ENCODE data around the gene LIN28A. TPM values are rescaled to one million over a fixed set of nuclear protein-coding genes. Genes with fewer than 3 reads are reported as not detected.

The LIN28A gene
- polyA plus RNA-seq, 1 donor from 2014 or later = 1.0 TPM

DNA sequence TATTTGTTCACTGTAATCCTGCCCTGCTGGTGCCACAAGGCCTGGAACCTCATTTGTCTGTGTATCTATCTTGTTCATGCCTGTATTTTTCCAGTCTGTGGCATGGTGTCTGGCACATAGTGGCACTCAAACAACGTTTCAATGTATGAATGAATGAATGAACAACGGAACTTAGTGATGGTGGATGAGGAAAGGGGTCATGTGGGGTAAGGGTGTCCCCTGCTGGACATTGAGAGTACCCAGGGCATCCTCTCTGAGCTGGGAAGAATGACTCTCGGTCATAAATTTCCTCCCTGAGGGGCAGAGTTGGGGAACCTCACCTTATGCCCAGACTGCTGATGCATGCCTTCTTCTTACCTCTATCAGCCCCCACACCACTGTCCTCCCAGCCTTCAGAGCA is 19.2 kb upstream of the LIN28A start:
- H3K9ac ChIP-seq (ENCODE audit: low read length) = peak overlapping the region; percentile 4
- H3K9me2 ChIP-seq (ENCODE audit: insufficient read depth, low read length) = no peaks in the 10 kb centered on the region
- H3F3A ChIP-seq (ENCODE audit: insufficient read depth, low read length, poor library complexity, severe bottlenecking) = no peaks in the 10 kb centered on the region
- H3K36me3 ChIP-seq (ENCODE audit: insufficient read depth, low read length) = no peaks in the 10 kb centered on the region
- H3K79me2 ChIP-seq (replicated peaks; ENCODE audit: insufficient read depth, low read length) = no peaks in the 10 kb centered on the region
- no peaks in the 10 kb centered on the region for H4K20me1 ChIP-seq (ENCODE audit: insufficient read depth)
- H3K4me2 ChIP-seq (ENCODE audit: low read length) = no peak overlapping the region
- TF ChIP-seq TAF1 (IDR thresholded peaks at IDR 0.05; ENCODE audit: low read depth) (no peak), REST (IDR thresholded peaks at IDR 0.05; ENCODE audit: borderline replicate concordance) (no peak), EP300 (conservative IDR thresholded peaks at IDR 0.05; ENCODE audit: poor library complexity, severe bottlenecking) (no peak), POLR2AphosphoS5 (IDR thresholded peaks at IDR 0.05) (no peak), EZH2 (IDR thresholded peaks at IDR 0.05; ENCODE audit: borderline replicate concordance, insufficient read depth, low read length, poor library complexity, severe bottlenecking) (no peak), SMC3 (conservative IDR thresholded peaks at IDR 0.05; ENCODE audit: poor library complexity) (no peak), MXI1 (conservative IDR thresholded peaks at IDR 0.05; ENCODE audit: poor library complexity, severe bottlenecking) (no peak), RAD21 (conservative IDR thresholded peaks at IDR 0.05) (peak; percentile 28)
- TF ChIP-seq, protein P1, sequence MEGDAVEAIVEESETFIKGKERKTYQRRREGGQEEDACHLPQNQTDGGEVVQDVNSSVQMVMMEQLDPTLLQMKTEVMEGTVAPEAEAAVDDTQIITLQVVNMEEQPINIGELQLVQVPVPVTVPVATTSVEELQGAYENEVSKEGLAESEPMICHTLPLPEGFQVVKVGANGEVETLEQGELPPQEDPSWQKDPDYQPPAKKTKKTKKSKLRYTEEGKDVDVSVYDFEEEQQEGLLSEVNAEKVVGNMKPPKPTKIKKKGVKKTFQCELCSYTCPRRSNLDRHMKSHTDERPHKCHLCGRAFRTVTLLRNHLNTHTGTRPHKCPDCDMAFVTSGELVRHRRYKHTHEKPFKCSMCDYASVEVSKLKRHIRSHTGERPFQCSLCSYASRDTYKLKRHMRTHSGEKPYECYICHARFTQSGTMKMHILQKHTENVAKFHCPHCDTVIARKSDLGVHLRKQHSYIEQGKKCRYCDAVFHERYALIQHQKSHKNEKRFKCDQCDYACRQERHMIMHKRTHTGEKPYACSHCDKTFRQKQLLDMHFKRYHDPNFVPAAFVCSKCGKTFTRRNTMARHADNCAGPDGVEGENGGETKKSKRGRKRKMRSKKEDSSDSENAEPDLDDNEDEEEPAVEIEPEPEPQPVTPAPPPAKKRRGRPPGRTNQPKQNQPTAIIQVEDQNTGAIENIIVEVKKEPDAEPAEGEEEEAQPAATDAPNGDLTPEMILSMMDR (IDR thresholded peaks at IDR 0.05; ENCODE audit: poor library complexity, severe bottlenecking) = peak; percentile 34
- H3K9me3 ChIP-seq (ENCODE audit: low read length) = no peaks in the 10 kb centered on the region
- no peak overlapping the region for H3K27ac ChIP-seq (ENCODE audit: low read length)
- H3K27me3 ChIP-seq (ENCODE audit: insufficient read depth, low read depth, low read length) = no peaks in the 10 kb centered on the region
- no peak overlapping the region for H3K4me3 ChIP-seq (ENCODE audit: low read length)
- no peak overlapping the region for H2AFZ ChIP-seq (ENCODE audit: low read depth, low read length)

- Histone ChIP-seq H2AFZ (ENCODE audit: low read depth, low read length) (no peak overlapping the region), H3K36me3 (ENCODE audit: insufficient read depth, low read length) (no peaks in the 10 kb centered on the region), H3K79me2 (replicated peaks; ENCODE audit: insufficient read depth, low read length) (no peaks in the 10 kb centered on the region), H3K9me2 (ENCODE audit: insufficient read depth, low read length) (no peaks in the 10 kb centered on the region), H3K4me2 (ENCODE audit: low read length) (no peak overlapping the region), H3K9ac (ENCODE audit: low read length) (no peak overlapping the region), H3K27me3 (ENCODE audit: insufficient read depth, low read depth, low read length) (no peaks in the 10 kb centered on the region), H4K20me1 (ENCODE audit: insufficient read depth) (no peaks in the 10 kb centered on the region), H3K9me3 (ENCODE audit: low read length) (no peaks in the 10 kb centered on the region), H3F3A (ENCODE audit: insufficient read depth, low read length, poor library complexity, severe bottlenecking) (no peaks in the 10 kb centered on the region), H3K4me3 (ENCODE audit: low read length) (no peak overlapping the region), H3K27ac (ENCODE audit: low read length) (no peak overlapping the region)
- TF ChIP-seq SMC3 (conservative IDR thresholded peaks at IDR 0.05; ENCODE audit: poor library complexity) (no peak), RAD21 (conservative IDR thresholded peaks at IDR 0.05) (no peak), EP300 (conservative IDR thresholded peaks at IDR 0.05; ENCODE audit: poor library complexity, severe bottlenecking) (no peak), POLR2AphosphoS5 (IDR thresholded peaks at IDR 0.05) (no peak)
Observed at GRCh38 chr1:26395754-26396153, 14.9 kb upstream of the LIN28A start.
